K562 (cell line): ENCODE measurements around the gene SMARCD2. TPM values are rescaled to one million over a fixed set of nuclear protein-coding genes. Genes with fewer than 3 reads are reported as not detected.
"Not testable (repeated sequence)": the region's sequence is repeated elsewhere in the genome, so short reads cannot be mapped to it uniquely, and the experiment has no call there.

Experiments used
- ATAC-seq: fragments of 200-7000 bp; cut with Tn5 transposase; 3 replicates; pipeline ENCODE4 v1.9.1; 2020; ENCODE audit warnings: moderate library complexity
- BruUV-seq: library from RNA; stranded (reverse); fragments of 400-500 nt; replicated peaks from 2 replicates; lab custom pipeline; 2021; lab: Mats Ljungman, UMichigan
- CTCF ChIA-PET: fragments of 300-600 bp; formaldehyde crosslinking; extraction: SDS; loops from one replicate; lab custom pipeline; 2021; ENCODE audit warnings: low intra/inter-chr PET ratio; lab: Yijun Ruan, JAX
- POLR2A ChIA-PET: fragments of 300-600, 350-650 bp; sonication (Branson Sonifier 250); formaldehyde crosslinking; extraction: SDS; loops from one replicate; lab custom pipeline; 2021; ENCODE audit warnings: antibody characterized with exemption, inconsistent platforms; lab: Yijun Ruan, JAX
- DNase-seq, 4 experiments: peaks; one replicate each; pipeline versions ENCODE4 v3.0.0 to v3.0.0-alpha.2; 2011 to 2018; ENCODE audit warnings: low spot score in 3 of 4, mixed read lengths in 3 of 4; ENCODE audit errors: extremely low read depth in 1 of 4
- FAIRE-seq: peaks from 2 replicates; lab custom pipeline; 2011; peaks lifted over from hg19 to GRCh38; lab: Jason Lieb, UNC
- H2AFZ ChIP-seq: 2 replicates; pipeline ENCODE4 v1.6.0; 2011; ENCODE audit warnings: low read depth, low read length, control low read depth, inconsistent platforms
- H3K27ac ChIP-seq: fragments of 200-600 bp; 3 replicates; pipeline ENCODE4 v1.8.0; 2011; ENCODE audit warnings: low read depth, mild to moderate bottlenecking, control low read depth, inconsistent platforms, low read length, moderate library complexity, mixed read lengths; ENCODE audit errors: extremely low read depth
- H3K27me3 ChIP-seq, 2 experiments: fragments of 300-600 bp in 1 of 2; 2 replicates in 1 of 2; 3 replicates in 1 of 2; pipeline versions ENCODE4 v1.6.0 to v1.8.0; 2011; ENCODE audit warnings: inconsistent platforms in 2 of 2, low read length in 2 of 2, mild to moderate bottlenecking in 1 of 2, mixed read lengths in 1 of 2, moderate library complexity in 1 of 2; ENCODE audit not compliant: control insufficient read depth in 2 of 2, insufficient read depth in 2 of 2
- H3K36me3 ChIP-seq: fragments of 300-600 bp; 3 replicates; pipeline ENCODE4 v1.8.0; 2011; ENCODE audit warnings: mild to moderate bottlenecking, low read length, inconsistent platforms; ENCODE audit not compliant: control insufficient read depth, insufficient read depth
- H3K4me1 ChIP-seq, 2 experiments: fragments of 200-600 bp in 1 of 2; replicated peaks in 1 of 2; 2 replicates in 1 of 2; 3 replicates in 1 of 2; pipeline versions ENCODE4 v1.5.1 to v1.8.0; 2011; ENCODE audit warnings: inconsistent platforms in 2 of 2, low read length in 2 of 2, mild to moderate bottlenecking in 1 of 2, mixed read lengths in 1 of 2, moderate library complexity in 1 of 2; ENCODE audit not compliant: control insufficient read depth in 2 of 2, insufficient read depth in 2 of 2
- H3K4me2 ChIP-seq: 2 replicates; pipeline ENCODE4 v1.6.1; 2011; ENCODE audit warnings: low read length, control low read depth, inconsistent platforms, mixed read lengths; ENCODE audit not compliant: insufficient read depth
- H3K4me3 ChIP-seq: fragments of 200-600 bp; sonication (generic), shearing (Covaris generic); 2 replicates; pipeline ENCODE4 v1.5.1; 2016; ENCODE audit warnings: control low read depth, inconsistent platforms
- H3K79me2 ChIP-seq: fragments of 200-600 bp; 3 replicates; pipeline ENCODE4 v1.8.0; 2011; ENCODE audit warnings: low read length, inconsistent platforms; ENCODE audit not compliant: control insufficient read depth, insufficient read depth
- H3K9ac ChIP-seq, 2 experiments: 2 replicates each; pipeline versions ENCODE4 v1.6.0 to v1.6.1; 2011; ENCODE audit warnings: low read depth in 2 of 2, low read length in 2 of 2, control low read depth in 1 of 2, inconsistent platforms in 1 of 2, mild to moderate bottlenecking in 1 of 2, mixed read lengths in 1 of 2; ENCODE audit not compliant: insufficient read depth in 1 of 2
- H3K9me1 ChIP-seq: one replicate; pipeline ENCODE4 v1.6.0; 2011; ENCODE audit warnings: inconsistent platforms, mild to moderate bottlenecking, low read length, moderate library complexity; ENCODE audit not compliant: control insufficient read depth, insufficient read depth
- H3K9me3 ChIP-seq: replicated peaks from 2 replicates; pipeline ENCODE4 v1.5.1; 2011; ENCODE audit warnings: low read depth, low read length, inconsistent platforms; ENCODE audit not compliant: control insufficient read depth, insufficient read depth
- H4K20me1 ChIP-seq: replicated peaks from 2 replicates; pipeline ENCODE4 v1.6.1; 2011; ENCODE audit warnings: low read length, inconsistent platforms, mixed read lengths; ENCODE audit not compliant: control insufficient read depth, insufficient read depth
- ADNP ChIP-seq: fragments of 200-800 bp; sonication (Bioruptor generic); IDR thresholded peaks from 2 replicates; pipeline ENCODE4 v1.6.1; 2016; ENCODE audit warnings: missing genetic modification characterization, missing compliant biosample characterization
- BCOR ChIP-seq: fragments of 450-650 bp; IDR thresholded peaks from 2 replicates; pipeline ENCODE4 v1.6.1; 2016
- ESRRA ChIP-seq: fragments of 450-650 bp; IDR thresholded peaks from 2 replicates; pipeline ENCODE4 v1.6.1; 2014; ENCODE audit warnings: low read depth, mild to moderate bottlenecking, moderate library complexity, borderline replicate concordance
- KDM1A ChIP-seq, 2 experiments: fragments of 450-650 bp; IDR thresholded peaks; 2 replicates each; pipeline ENCODE4 v1.6.1; 2016; ENCODE audit warnings: mild to moderate bottlenecking in 2 of 2
- RBM25 ChIP-seq: fragments of 200-400 bp; formaldehyde crosslinking; IDR thresholded peaks from 2 replicates; pipeline ENCODE4 v1.6.1; 2018; ENCODE audit warnings: low read length, low read depth, moderate library complexity; ENCODE audit not compliant: severe bottlenecking
- WGBS: fragments of 100-300 bp; shearing (Covaris generic); methylation state at CpG from one replicate; pipeline ENCODE4 v1.1.6; 2016; ENCODE audit warnings: low coverage, mixed read lengths; ENCODE audit not compliant: insufficient coverage; ENCODE audit errors: missing lambda C conversion rate; 5-methylcytosine and 5-hydroxymethylcytosine counted together
- in situ Hi-C: fragments of 300-500 bp; cut with MboI; formaldehyde crosslinking; loops from 4 replicates; pipeline ENCODE4 v1.15.0; 2018; ENCODE audit warnings: inconsistent platforms, mixed read lengths
- intact Hi-C: fragments of 100-400 bp; cut with micrococcal nuclease; formaldehyde crosslinking; loops from 2 replicates; pipeline ENCODE4 v1.14.2; 2022
- polyA plus RNA-seq, 8 experiments: library from polyadenylated mRNA; depleted of rRNA in 4 of 8; stranded (reverse) in 5 of 8; unstranded in 3 of 8; fragments of >200 nt; fragmentation: Nextera tagmentation in 2 of 8; fragmentation: Illumina TruSeq in 1 of 8; extraction: Ambion mirVana in 2 of 8; extraction: Trizol in 1 of 8; gene quantifications; 2 replicates each; pipeline versions ENCODE4 v1.2.1 to v1.2.3, GENCODE V29; 2011 to 2014; ENCODE audit warnings: inconsistent platforms in 1 of 8, missing spikeins in 1 of 8
- total RNA-seq, 7 experiments: library from RNA; depleted of rRNA in 6 of 7; stranded (reverse); fragments of >200 nt in 6 of 7; fragmentation: Illumina TruSeq in 2 of 7; extraction: Trizol in 2 of 7; gene quantifications; 2 replicates each; pipeline versions ENCODE4 v1.2.1 to v1.2.3, GENCODE V29; 2011 to 2021; ENCODE audit warnings: low replicate concordance in 1 of 7

Gene SMARCD2
- total and polyA plus RNA-seq, 9 of the 15 experiments (the other 6 are each of a cell fraction or from before 2014, with no cell fraction given): 1.7 to 114 (median 90.3) TPM

DNA sequence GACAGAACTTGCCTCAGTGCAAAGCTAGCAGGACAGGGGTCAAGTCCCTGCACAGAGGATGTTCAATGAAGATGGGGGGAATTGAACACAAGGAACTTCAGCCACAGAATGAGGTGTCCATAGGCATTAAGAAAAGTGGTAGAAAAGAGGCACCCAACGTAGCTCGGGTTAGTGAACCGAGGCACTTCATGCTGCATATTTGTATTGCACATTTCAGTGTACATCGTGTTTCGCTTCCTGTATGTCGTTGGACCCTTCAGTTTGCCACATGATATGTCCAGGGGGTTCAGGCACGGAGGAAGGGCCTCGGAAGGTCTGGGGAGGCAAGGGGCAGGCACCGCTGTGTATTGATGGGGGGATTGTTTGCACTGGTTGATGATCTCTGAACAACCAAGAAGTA, 35.9 kb upstream of the SMARCD2 start:
- H3K27ac ChIP-seq, intact Hi-C loops, H3K36me3 ChIP-seq, H3K4me1 ChIP-seq, H3K4me3 ChIP-seq, H3K9me1 ChIP-seq, H3K79me2 ChIP-seq, FAIRE-seq, H3K9ac ChIP-seq, BruUV-seq, ATAC-seq, in situ Hi-C loops, H4K20me1 ChIP-seq, H3K4me2 ChIP-seq, CTCF ChIA-PET, H2AFZ ChIP-seq, H3K9me3 ChIP-seq, DNase-seq: not testable (repeated sequence)
- WGBS: 5% methylated on average over 9 of the region's 9 CpGs
- H3K27me3 ChIP-seq: peaks cover 5 to 35% of the 10 kb centered on the region in 2 experiments; a peak in 3 of 5 replicates
- POLR2A ChIA-PET: interaction anchor here (1.2 kb wide), 1 partner anchor 17 kb away, joined by 3 read pairs; no protein-coding TSS in a partner anchor

DNA sequence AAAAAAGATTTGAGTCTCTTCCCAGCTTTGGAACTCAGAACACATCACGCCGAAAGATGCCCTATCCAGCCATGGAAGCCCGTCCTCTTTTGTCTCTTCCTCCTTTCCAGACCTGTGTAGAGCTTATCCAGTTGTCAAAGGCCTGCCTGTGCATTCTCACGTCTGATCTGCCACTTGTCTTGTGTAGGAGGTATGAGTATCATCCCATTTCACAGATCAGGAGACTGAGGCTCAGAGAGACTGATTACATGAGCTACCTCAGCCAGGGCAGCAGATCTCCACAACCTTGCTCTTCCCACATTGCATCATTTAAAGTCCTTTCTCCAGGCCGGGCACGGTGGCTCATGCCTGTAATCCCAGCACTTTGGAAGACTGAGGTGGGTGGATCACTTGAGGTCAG, 32.2 kb upstream of the SMARCD2 start:
- H3K4me2 ChIP-seq, FAIRE-seq, H3K4me1 ChIP-seq, H3K36me3 ChIP-seq, CTCF ChIA-PET, H3K79me2 ChIP-seq, H3K9me1 ChIP-seq, H4K20me1 ChIP-seq, intact Hi-C loops, H3K9me3 ChIP-seq, in situ Hi-C loops, POLR2A ChIA-PET, BruUV-seq, H3K4me3 ChIP-seq, H3K9ac ChIP-seq, H3K27ac ChIP-seq, H2AFZ ChIP-seq, ATAC-seq, DNase-seq: not testable (repeated sequence)
- WGBS: 12% methylated on average over 6 of the region's 6 CpGs
- TF ChIP-seq RBM25 (peak; percentile 77), KDM1A (IDR thresholded peaks at IDR 0.05) (peak in 1 of 2 experiments; percentile 48; a peak in 1 of 4 replicates), ESRRA (peak; percentile 83), BCOR (peak; percentile 65; the same call in 1 of the 2 replicates), ADNP (peak; percentile 61)
- H3K27me3 ChIP-seq: peaks cover 2 to 23% of the 10 kb centered on the region in 2 experiments; a peak in 3 of 5 replicates

DNA sequence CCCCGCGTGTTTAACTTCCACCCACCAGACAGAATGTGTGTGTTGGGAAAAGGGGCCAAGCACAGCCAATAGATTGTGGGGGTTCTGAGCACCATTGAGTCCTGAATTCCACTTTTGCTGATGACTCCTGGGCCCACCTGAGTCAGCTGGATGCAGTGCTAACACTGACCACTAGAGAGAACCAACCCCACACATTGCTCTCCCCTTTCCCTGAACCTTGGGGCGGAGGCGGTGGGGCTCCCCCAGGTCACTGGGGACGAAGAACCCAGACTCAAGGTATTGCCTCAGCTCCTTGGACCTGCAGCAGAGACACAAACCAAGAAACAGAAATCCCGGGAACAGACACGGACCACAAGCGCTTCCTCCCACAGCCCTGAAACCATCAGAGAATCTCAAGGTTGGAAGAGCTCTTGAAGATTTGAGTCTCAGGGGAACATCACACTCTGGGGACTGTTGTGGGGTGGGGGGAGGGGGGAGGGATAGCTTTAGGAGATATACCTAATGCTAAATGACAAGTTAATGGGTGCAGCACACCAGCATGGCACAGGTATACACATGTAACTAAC, 31.7 kb upstream of the SMARCD2 start:
- H3K79me2 ChIP-seq, H2AFZ ChIP-seq, intact Hi-C loops, H3K27ac ChIP-seq, H3K9me1 ChIP-seq, H3K9me3 ChIP-seq, H3K9ac ChIP-seq, DNase-seq, H4K20me1 ChIP-seq, FAIRE-seq, H3K36me3 ChIP-seq, POLR2A ChIA-PET, H3K4me3 ChIP-seq, H3K4me2 ChIP-seq, in situ Hi-C loops, BruUV-seq, H3K4me1 ChIP-seq, CTCF ChIA-PET: not testable (repeated sequence)
- peak; percentile 79 for ATAC-seq
- peaks cover 2 to 20% of the 10 kb centered on the region in 2 experiments; a peak in 2 of 5 replicates for H3K27me3 ChIP-seq
- WGBS: 34% methylated on average over 6 of the region's 8 CpGs
